NCI-H2107 treated with DMSO at 0.1 percent for 48 hours (cell line): ENCODE results near the gene SLX4.
"Not testable (repeated sequence)": the region's sequence is repeated elsewhere in the genome, so short reads cannot be mapped to it uniquely, and the experiment has no call there.

Experiments used
- DNase-seq: peaks from one replicate; lab custom pipeline; 2025; ENCODE audit not compliant: unreplicated experiment; lab: John Stamatoyannopoulos, UW

The SLX4 gene

DNA sequence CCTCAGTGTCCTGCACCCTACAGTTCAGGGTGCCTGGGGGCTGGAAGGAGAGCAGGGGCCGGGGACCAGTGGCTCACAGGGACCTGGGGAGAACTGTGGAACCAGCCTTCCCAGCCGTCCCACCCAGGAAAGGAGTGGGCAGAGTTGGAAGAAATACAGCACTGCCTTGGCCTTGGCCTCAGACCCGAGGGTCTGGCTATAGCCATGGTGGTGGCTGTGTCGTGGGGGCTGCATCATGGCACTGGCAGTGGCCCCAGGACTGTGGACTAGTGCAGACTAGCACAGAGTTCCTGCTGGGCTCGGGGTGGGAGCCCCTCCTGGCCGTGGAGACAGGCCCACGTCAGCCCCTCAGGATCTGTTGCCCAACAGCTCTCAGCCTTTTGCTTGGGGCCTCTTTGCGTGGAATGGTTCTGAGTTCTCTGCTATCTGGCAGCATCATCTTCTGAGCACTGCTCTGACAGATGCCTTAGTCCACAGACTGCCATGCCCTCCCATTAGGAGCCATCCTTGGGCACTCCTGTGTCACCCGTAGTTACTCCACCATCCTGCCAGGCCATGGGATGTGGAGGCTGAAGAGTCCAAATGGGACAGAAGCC is 30.5 kb upstream of the SLX4 start:
- DNase-seq = no peak

DNA sequence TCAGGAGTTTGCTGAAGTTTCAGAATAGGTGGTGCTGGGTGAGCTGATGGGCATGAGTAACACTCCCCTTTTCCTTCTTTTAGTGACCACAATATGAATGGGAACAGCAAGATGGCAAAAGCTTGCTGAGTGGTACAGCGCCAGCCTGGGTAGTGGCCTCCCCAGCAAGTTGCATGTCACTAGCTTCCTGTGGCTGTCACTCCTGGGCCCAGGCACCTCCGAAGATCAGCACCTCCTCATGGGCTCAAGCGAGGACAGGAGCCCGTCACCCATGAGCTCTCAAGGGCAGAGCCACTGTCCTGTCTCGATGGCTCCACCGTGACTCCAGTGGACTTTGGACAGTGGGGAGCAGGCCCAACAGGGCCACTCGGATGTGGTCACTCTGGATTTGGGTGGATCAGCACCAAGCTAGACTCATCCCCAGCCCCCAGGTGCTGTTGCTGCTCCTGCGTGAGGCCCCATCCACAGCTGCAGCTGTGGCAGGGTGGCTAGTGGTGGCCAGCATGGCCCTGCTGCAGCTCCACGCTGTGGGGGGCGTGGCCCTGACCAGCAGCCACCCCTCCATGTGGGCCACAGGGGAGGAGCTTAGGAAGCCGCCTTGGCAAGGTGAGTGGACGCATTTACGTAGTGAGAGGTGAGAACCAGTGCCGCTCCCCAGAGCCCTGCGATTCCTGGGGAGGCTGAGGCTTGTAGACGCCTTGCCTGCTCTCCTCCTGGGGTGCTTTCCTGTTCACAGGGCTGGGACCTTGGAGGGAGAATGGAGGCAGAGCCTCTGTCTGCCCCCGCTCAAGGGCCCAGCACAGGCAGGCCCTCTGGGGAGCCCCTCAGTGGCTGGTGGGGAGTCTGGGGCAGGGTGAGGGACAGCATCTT is 29.5 kb upstream of the SLX4 start:
- DNase-seq = no peak

GRCh38 chr16:3640207-3640606 is 28.8 kb upstream of the SLX4 start:
- DNase-seq = no peak

DNA sequence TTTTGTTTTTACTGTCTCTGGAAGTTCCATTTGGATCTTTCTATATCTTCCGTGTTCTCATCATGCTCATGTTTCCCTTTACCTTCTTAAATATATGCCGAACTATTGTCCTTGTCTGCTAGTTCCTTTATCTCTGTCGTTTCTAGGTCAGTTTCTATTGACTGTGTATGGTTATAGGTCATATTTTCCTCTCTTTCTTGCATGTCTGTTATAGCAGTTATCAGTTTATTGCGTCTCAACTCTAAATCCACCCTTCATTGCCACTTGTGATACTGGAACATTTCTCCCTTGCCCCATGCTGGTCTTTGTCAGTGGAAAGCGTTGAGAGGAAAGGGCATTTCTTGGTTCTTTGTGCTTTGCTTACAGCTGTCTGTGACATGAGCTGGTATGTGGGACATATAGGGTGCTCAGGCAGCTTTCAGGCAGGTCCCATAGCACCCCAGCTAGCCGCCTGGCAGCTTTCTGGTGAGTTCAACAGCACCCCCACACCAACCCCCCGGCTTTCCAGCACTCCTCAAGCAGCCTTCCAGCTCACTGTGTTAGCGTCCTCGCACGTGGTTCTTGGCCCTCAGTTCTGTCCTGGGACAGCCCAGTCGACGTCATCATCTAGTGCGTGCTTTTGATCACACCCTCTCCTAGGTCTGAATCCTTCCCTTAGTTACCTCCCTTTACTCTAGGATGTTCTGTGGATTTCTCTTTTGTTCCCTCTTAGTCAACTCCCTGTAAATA is 27.7 kb upstream of the SLX4 start:
- no peak for DNase-seq

DNA sequence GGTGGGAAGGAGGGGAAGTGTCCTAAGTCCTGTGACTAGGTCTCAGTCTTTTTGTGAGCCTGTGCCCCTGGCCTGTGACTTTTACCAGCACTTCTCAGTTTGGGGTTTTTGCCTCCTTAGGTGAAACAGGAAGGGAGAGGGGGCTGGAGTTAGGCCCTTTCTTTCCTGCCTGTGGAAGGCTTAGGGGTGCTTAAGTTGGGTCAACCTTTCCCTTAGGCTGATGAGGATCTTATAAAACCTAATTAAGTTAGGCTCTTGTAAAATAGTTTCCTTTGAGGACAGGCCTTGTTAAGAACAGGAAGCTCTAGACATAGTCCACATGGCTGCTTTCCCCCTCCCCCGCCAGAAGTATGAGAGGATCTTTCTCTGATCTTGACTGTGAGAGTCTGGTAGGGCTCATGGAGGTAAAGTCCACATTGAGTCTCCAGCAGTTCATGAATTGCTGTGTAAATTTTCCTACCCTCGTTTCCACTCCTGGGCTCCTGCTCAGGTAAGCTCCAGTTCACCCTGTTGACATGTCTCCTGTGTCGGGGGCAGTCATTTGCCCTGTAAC is 26.0 kb upstream of the SLX4 start:
- no peak for DNase-seq

DNA sequence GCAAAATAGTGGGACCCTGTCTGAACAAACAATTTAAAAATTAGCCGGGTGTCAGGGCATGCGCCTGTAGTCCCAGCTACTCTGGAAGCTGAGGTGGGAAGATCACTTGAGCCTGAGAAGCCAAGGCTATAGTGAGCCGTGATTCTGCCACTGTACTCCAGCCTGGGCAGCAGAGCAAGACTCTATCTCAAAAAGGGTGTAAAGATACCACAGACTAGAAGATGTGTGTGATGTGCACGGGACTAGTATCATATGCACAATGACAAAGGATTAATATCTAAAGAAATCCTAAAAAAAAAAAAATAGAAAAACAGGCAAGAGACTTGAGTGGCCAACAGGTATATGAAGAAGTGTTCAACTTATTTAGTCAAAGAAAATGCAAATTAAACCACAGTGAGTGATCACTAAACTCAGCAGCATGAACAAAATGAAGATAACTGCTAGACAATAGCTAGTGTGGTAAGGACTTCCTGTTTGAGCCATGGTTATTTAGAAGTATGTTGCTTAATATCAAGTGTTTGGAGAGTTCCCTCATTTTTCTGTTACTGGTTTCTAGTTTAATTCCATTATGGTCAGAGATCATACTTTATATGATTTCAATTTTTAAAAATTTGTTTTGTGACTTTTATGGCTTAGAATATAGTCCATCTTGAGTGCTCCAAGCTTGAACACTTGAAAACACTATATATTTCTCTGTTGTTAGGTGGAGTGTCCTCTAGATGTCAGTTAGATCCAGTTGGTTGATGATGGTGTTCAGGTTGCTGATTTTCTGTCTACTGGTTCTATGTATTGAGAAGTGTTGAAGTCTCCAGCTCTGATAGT is 14.7 kb upstream of the SLX4 start:
- DNase-seq = peak; percentile 30

DNA sequence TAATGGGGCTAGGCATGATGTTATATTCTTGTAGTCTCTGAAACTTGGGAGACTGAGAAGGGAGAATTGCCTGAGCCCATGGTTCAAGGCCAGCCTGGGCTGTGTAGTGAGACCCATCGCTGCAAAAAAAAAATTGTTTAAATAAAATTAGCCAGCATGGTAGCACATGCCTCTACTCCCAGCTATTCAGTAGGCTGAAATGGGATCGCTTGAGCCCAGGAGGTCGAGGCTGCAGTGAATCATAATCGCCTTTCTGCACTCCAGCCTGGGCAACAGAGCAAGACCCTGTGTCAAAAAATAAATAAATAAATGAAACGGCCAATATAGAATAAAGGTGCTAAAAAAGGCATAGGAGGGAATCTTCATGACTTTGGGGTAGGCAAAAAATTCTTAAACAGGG is 13.9 kb upstream of the SLX4 start:
- no peak for DNase-seq

- no peak for DNase-seq
Measured at GRCh38 chr16:3623642-3624041, 12.2 kb upstream of the SLX4 start.

DNA sequence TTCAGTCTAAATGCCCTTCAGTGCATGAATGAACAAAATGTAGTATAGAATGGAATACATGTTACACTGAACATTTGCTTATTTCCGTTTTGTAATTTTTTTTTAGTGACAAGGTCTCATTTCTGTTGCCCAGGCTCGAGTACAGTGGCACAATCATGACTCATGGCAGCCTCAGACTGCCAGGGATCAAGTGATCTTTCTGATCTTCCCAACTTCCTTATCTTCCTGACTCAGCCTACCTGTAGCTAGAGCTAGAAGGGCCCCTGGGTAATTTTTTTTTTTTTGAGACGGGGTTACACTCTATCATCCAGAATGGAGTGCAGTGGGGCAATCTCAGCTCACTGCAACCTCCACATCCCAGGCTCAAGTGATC is 7.3 kb upstream of the SLX4 start:
- no peak for DNase-seq

GRCh38 chr16:3612510-3613466 is 1.4 kb upstream of the SLX4 start:
- no peak for DNase-seq

DNA sequence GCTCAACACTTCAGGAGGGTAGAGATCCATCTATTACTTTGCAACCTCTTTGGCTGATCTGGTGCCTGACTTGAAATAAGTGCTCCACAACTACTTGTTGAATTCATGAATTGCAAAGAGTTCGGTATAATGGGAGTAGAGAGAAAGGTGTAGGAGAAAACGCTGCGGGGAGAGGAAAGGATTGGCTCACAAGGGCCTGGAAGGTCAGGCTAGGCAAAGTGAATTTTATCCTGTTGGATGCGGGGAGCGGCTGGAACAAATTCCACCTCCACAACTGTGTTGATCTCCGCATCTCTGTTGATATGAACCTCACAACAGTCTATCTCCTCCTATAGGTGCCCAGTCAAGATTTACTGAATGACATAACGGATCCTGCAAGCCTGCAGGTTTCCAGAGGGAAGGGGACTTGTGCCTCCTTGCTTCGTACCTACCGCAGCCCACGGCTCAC is 684 bp downstream of the SLX4 start:
- DNase-seq = no peak

GRCh38 chr16:3609895-3610697 is 1.3 kb downstream of the SLX4 start:
- no peak for DNase-seq

- DNase-seq = not testable (repeated sequence)
Measured at GRCh38 chr16:3608976-3609375, 2.4 kb downstream of the SLX4 start.

DNA sequence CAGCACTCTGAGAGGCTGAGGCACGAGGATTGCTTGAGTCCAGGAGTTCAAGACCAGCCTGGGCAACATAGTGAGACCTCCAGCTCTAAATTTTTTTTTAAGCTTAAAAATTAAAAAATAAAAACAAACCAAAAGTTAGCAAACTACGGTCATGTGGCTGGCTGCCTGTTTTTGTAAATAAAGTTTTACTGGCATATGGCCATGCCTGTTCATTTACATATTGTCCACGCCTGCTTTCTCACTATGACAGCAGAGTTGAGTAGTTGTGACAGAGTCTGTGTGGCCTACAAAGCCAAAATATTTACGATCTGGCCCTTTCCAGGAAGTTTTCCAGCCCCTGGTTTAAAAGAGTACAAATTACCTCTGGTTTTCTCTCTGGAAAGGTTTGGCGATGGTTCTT is 3.3 kb downstream of the SLX4 start:
- DNase-seq = no peak

- DNase-seq = no peak
Measured at GRCh38 chr16:3607634-3608033, 3.8 kb downstream of the SLX4 start.

DNA sequence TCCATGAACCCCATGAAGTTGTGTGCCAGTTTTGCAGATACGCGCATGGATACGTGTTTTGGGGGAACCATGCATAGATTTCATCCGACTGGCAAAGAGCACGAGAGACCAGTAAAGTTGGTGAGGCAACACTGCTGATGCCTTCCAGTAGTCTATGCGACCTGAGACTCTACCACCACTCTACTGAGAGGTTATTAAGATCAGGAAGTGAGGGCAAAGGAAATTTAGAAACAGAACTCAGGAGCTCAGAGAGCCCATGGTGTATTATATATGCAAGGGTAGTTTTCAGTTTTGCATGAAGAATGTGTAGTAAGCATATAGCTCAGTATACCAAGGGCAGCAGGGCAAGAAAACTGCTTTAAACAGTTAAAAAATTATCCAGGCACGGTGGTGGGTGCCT is 4.2 kb downstream of the SLX4 start:
- no peak for DNase-seq

DNA sequence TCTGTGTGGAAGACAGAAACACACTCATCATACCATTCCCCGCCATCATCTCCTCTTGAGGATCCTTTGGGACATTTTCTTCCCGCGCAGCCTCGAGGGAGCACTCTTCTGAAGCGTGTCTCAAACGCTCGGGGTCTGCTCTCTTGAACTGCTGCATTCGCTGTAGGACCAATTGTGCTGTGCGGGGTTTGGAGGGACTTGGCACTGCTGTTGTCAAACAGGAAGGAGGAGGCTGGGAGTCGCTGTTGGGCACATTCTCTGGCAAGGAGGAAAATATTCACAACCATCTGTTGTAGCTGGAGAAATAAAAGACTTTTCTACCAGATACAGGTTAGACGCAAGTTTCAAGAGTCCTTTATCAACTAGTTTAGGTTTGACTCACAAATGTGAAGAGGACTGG is 5.0 kb downstream of the SLX4 start:
- DNase-seq = no peak

DNA sequence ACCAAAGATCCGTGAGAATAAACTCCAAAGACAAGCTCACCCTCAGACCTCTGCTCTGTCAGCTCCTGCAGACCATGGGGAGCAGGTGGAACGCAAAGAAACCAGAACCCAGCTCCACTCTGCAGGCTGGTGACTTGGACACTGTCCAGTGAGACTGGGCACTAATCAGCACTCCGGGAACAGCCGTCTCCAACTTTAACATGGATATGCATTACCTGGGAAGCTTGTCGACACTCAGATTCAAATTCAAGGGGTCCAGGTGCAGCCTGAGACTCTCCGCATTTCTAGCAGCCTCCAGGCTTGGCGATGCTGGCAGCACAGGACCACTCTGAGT is 9.1 kb downstream of the SLX4 start:
- no peak for DNase-seq
